Pancreas (tissue), 10 donors: ENCODE results near the gene NFIL3. TPM values are rescaled to one million over a fixed set of nuclear protein-coding genes. Genes with fewer than 3 reads are reported as not detected.

Experiments used
- ATAC-seq, 4 donors: fragments of 200-7000 bp; cut with Tn5 transposase; one replicate each; pipeline versions ENCODE4 v1.8.0 to v1.9.1; 2020; ENCODE audit warnings: mild to moderate bottlenecking in 4 of 4, moderate library complexity in 4 of 4
- DNase-seq, 6 donors: peaks; one replicate each; pipeline ENCODE4 v3.0.0-alpha.2; 2020
- FAIRE-seq: peaks from 2 replicates; lab custom pipeline; 2012; peaks lifted over from hg19 to GRCh38; lab: Jason Lieb, UNC
- H3K27ac ChIP-seq, 4 donors: fragments of 200-600 bp; sonication (generic); 1 replicate in 3 of 4; 2 replicates in 1 of 4; pipeline versions ENCODE4 v1.5.0 to v1.8.0; 2020
- H3K27me3 ChIP-seq, 4 donors: fragments of 200-600 bp; one replicate each; pipeline ENCODE4 v1.8.0; 2021
- H3K36me3 ChIP-seq, 3 donors: fragments of 200-600 bp; sonication (generic) in 1 of 3; one replicate each; pipeline versions ENCODE4 v1.5.0 to v1.8.0; 2020 to 2021
- H3K4me1 ChIP-seq, 3 donors: fragments of 200-600 bp; one replicate each; pipeline ENCODE4 v1.8.0; 2021
- H3K4me3 ChIP-seq, 4 donors: fragments of 200-600 bp; sonication (generic) in 2 of 4; one replicate each; pipeline versions ENCODE4 v1.5.0 to v1.8.0; 2020 to 2021
- H3K9me3 ChIP-seq, 4 donors: fragments of 200-600 bp; one replicate each; pipeline ENCODE4 v1.8.0; 2021
- CTCF ChIP-seq, 4 donors: fragments of 200-600 bp; sonication (generic) in 3 of 4; IDR thresholded peaks; one replicate each; pipeline versions ENCODE4 v1.5.0 to v1.8.0; 2021; ENCODE audit warnings: antibody characterized with exemption in 4 of 4
- WGBS, 2 donors: extraction: QIAGEN DNeasy Blood & Tissue Kit; methylation state at CpG; one replicate each; pipeline ENCODE4 v1.1.7; 2013; 5-methylcytosine and 5-hydroxymethylcytosine counted together
- intact Hi-C, 3 donors: fragments of 100-400 bp; cut with DNase I; formaldehyde crosslinking; loops; one replicate each; pipeline versions ENCODE4 v1.11.1 to v1.14.2; 2022
- polyA plus RNA-seq, 2 donors: library from polyadenylated mRNA; stranded (reverse); fragments of 200-250 nt; gene quantifications; one replicate each; pipeline ENCODE4 v1.2.3, GENCODE V29; 2013
- total RNA-seq, 6 donors: library from RNA; stranded (reverse); fragmentation: NEBNext Ultra II Directional in 4 of 6; extraction: Animal tissue kit (Norgen Biotek cat#: 25700) in 4 of 6; gene quantifications; one replicate each; pipeline versions ENCODE4 v1.2.1 to v1.2.4, GENCODE V29; 2021 to 2023
- donor health status: healthy with polysubstance abuse.
- donor health status: DM: no; HTN: no; CAD: no; lungs with moderate emphysema.
- donor health status: DM: no; HTN: no; CAD: no.
- donor health status: control.
- donor health status: control.
- donor health status: Bipolar disorder and iron deficiency.
- donor health status: DM: yes; HTN: yes; CAD: no.
- donor health status: DM: no; HTN: no; CAD: no.
- donor health status: DM: no; HTN: no; CAD: no.
- donor health status: DM: yes; HTN: yes; CAD: no.

NFIL3 gene
- total and polyA plus RNA-seq, 8 donors: 6.0 to 24.4 (median 10.8) TPM

GRCh38 chr9:91419222-91420191 is 4.1 kb downstream of the NFIL3 start:
- DNase-seq (peak in 3 of 6 donors; percentile 43 to 73 (median 66)), FAIRE-seq (no peak), ATAC-seq (peak; percentile 3 to 48 (median 18))
- peaks cover 18 to 48% (median 41%) of the 10 kb centered on the region in 3 donors for H3K4me1 ChIP-seq
- intact Hi-C loops: loop anchor here in 1 of 3 donors (10.0 kb wide), 1 partner anchor 225 kb away; no protein-coding TSS in a partner anchor
- peak overlapping the region in 2 of 4 donors; percentile 67 to 98 for H3K27ac ChIP-seq
- no peak overlapping the region for H3K4me3 ChIP-seq
- WGBS, 2 donors: 40 to 43% methylated on average over 10 of the region's 10 CpGs
- no peaks in the 10 kb centered on the region for H3K27me3 ChIP-seq
- no peaks in the 10 kb centered on the region for H3K36me3 ChIP-seq
- no peaks in the 10 kb centered on the region for H3K9me3 ChIP-seq
- TF ChIP-seq CTCF (IDR thresholded peaks at IDR 0.05): no peak

- no peak for FAIRE-seq
- Histone ChIP-seq H3K36me3 (no peaks in the 10 kb centered on the region), H3K4me1 (peaks cover 18 to 48% (median 41%) of the 10 kb centered on the region in 3 donors), H3K9me3 (no peaks in the 10 kb centered on the region), H3K27ac (peak overlapping the region in 2 of 4 donors; percentile 67 to 98), H3K27me3 (no peaks in the 10 kb centered on the region), H3K4me3 (no peak overlapping the region)
- no peak for DNase-seq
- intact Hi-C loops: no loop called here
- TF ChIP-seq CTCF (IDR thresholded peaks at IDR 0.05): no peak
- no peak for ATAC-seq
Measured at GRCh38 chr9:91418215-91418610, 5.4 kb downstream of the NFIL3 start.

- Histone ChIP-seq H3K36me3 (no peaks in the 10 kb centered on the region), H3K27me3 (no peaks in the 10 kb centered on the region), H3K4me1 (peaks cover 18 to 48% (median 41%) of the 10 kb centered on the region in 3 donors), H3K4me3 (no peak overlapping the region), H3K27ac (peak overlapping the region in 2 of 4 donors; percentile 67 to 98), H3K9me3 (no peaks in the 10 kb centered on the region)
- ATAC-seq: no peak
- DNase-seq: peak in 1 of 6 donors; percentile 36
- WGBS, 2 donors: 39 to 40% methylated on average over 9 of the region's 9 CpGs
- intact Hi-C loops: no loop called here
- TF ChIP-seq CTCF (IDR thresholded peaks at IDR 0.05): no peak
- no peak for FAIRE-seq
Measured at GRCh38 chr9:91417602-91418214, 5.9 kb downstream of the NFIL3 start.

GRCh38 chr9:91416096-91416712 is 7.4 kb downstream of the NFIL3 start:
- FAIRE-seq: no peak
- intact Hi-C loops: no loop called here
- WGBS, 2 donors: 65 to 73% methylated on average over 4 of the region's 4 CpGs

More at GRCh38 chr9:91416096-91416712, 7.4 kb downstream of the NFIL3 start:
- H3K27me3 ChIP-seq: no peaks in the 10 kb centered on the region
- H3K9me3 ChIP-seq: no peaks in the 10 kb centered on the region
- H3K36me3 ChIP-seq: no peaks in the 10 kb centered on the region
- DNase-seq (no peak), ATAC-seq (no peak)
- H3K4me3 ChIP-seq: no peak overlapping the region
- TF ChIP-seq CTCF (IDR thresholded peaks at IDR 0.05): no peak
- peaks cover 18 to 46% (median 41%) of the 10 kb centered on the region in 3 donors for H3K4me1 ChIP-seq
- H3K27ac ChIP-seq: no peak overlapping the region
